VCaP (cell line): ENCODE measurements around the gene SIX4.

ENCODE experiments used
- H3K27ac ChIP-seq: fragments of 450-650 bp; 2 replicates; pipeline ENCODE4 v1.5.1; 2017
- CTCF ChIP-seq: fragments of 450-650 bp; conservative IDR thresholded peaks from 2 replicates; pipeline ENCODE4 v1.5.1; 2017; ENCODE audit warnings: mild to moderate bottlenecking, moderate library complexity

The SIX4 gene

GRCh38 chr14:60720962-60721325 is 3.2 kb downstream of the SIX4 start:
- no peak overlapping the region for H3K27ac ChIP-seq
- TF ChIP-seq CTCF, result no peak

GRCh38 chr14:60720391-60720790 is 3.8 kb downstream of the SIX4 start:
- no peak overlapping the region for H3K27ac ChIP-seq
- no peak for TF ChIP-seq CTCF

- no peak overlapping the region for H3K27ac ChIP-seq
- no peak for TF ChIP-seq CTCF
Observed at GRCh38 chr14:60713513-60713912, 10.6 kb downstream of the SIX4 start.

- H3K27ac ChIP-seq, result no peak overlapping the region
- no peak for TF ChIP-seq CTCF
Observed at GRCh38 chr14:60710494-60710893, 13.7 kb downstream of the SIX4 start.

GRCh38 chr14:60707858-60708257 is 16.3 kb downstream of the SIX4 start:
- H3K27ac ChIP-seq, result no peak overlapping the region
- TF ChIP-seq CTCF, result no peak

GRCh38 chr14:60705100-60705499 is 19.1 kb downstream of the SIX4 start:
- no peak overlapping the region for H3K27ac ChIP-seq
- no peak for TF ChIP-seq CTCF

- H3K27ac ChIP-seq, result no peak overlapping the region
- no peak for TF ChIP-seq CTCF
Observed at GRCh38 chr14:60700598-60700997, 23.6 kb downstream of the SIX4 start.

- TF ChIP-seq CTCF, result no peak
- H3K27ac ChIP-seq, result no peak overlapping the region
Observed at GRCh38 chr14:60695327-60695726, 28.8 kb downstream of the SIX4 start.
